Peyer's patch (tissue), 4 donors: ENCODE results near the gene NPSR1. TPM values are rescaled to one million over a fixed set of nuclear protein-coding genes. Genes with fewer than 3 reads are reported as not detected.
"Not testable (repeated sequence)": the region's sequence is repeated elsewhere in the genome, so short reads cannot be mapped to it uniquely, and the experiment has no call there.

Source experiments
- DNase-seq, 3 donors: peaks; one replicate each; pipeline ENCODE4 v3.0.0-alpha.2; 2017 to 2019
- H3K27ac ChIP-seq, 4 donors: fragments of 200-600 bp; sonication (generic); one replicate each; pipeline ENCODE4 v1.5.1; 2016 to 2019
- H3K27me3 ChIP-seq, 2 donors: fragments of 200-600 bp; sonication (generic); one replicate each; pipeline ENCODE4 v1.5.1; 2019
- H3K36me3 ChIP-seq, 3 donors: fragments of 200-600 bp; sonication (generic); one replicate each; pipeline ENCODE4 v1.5.1; 2016 to 2019
- H3K4me1 ChIP-seq, 4 donors: fragments of 200-600 bp; sonication (generic); one replicate each; pipeline ENCODE4 v1.5.1; 2016 to 2019
- H3K4me3 ChIP-seq, 4 donors: fragments of 200-600 bp; sonication (generic); 1 replicate in 3 of 4; 2 replicates in 1 of 4; pipeline ENCODE4 v1.5.1; 2016 to 2019; ENCODE audit warnings: mild to moderate bottlenecking in 1 of 4
- H3K9me3 ChIP-seq, 4 donors: fragments of 200-600 bp; sonication (generic); one replicate each; pipeline ENCODE4 v1.5.1; 2016 to 2019; ENCODE audit warnings: mild to moderate bottlenecking in 1 of 4
- CTCF ChIP-seq, 6 experiments: fragments of 450-650 bp in 4 of 6; fragments of 200-600 bp in 2 of 6; sonication (generic) in 1 of 6; IDR thresholded peaks; one replicate each; pipeline ENCODE4 v1.5.1; 2017 to 2019; ENCODE audit warnings: antibody characterized with exemption in 6 of 6, mild to moderate bottlenecking in 3 of 6, moderate library complexity in 1 of 6
- POLR2A ChIP-seq, 2 donors: fragments of 450-650 bp; IDR thresholded peaks; one replicate each; pipeline ENCODE4 v1.5.1; 2017; ENCODE audit warnings: antibody characterized with exemption in 2 of 2, mild to moderate bottlenecking in 2 of 2, moderate library complexity in 2 of 2
- total RNA-seq, 4 donors: library from RNA; depleted of rRNA; stranded (reverse); fragments of >200 nt; gene quantifications; one replicate each; pipeline ENCODE4 v1.1.0, GENCODE V29; 2016

Gene NPSR1
- total RNA-seq, 4 donors from 2014 or later: not detected

- H3K27me3 ChIP-seq: no peaks in the 10 kb centered on the region
- H3K4me1 ChIP-seq: no peaks in the 10 kb centered on the region
- H3K4me3 ChIP-seq: no peak overlapping the region
- no peaks in the 10 kb centered on the region for H3K36me3 ChIP-seq
- DNase-seq: no peak
- no peak for TF ChIP-seq CTCF (IDR thresholded peaks at IDR 0.05)
- TF ChIP-seq POLR2A (IDR thresholded peaks at IDR 0.05): no peak
- H3K27ac ChIP-seq: no peak overlapping the region
- no peaks in the 10 kb centered on the region for H3K9me3 ChIP-seq
These were observed 217.5 kb downstream of the NPSR1 start for GRCh38 chr7:34875481-34875880.

- not testable (repeated sequence) for H3K36me3 ChIP-seq, H3K4me1 ChIP-seq, H3K27me3 ChIP-seq, H3K9me3 ChIP-seq, DNase-seq, H3K4me3 ChIP-seq, H3K27ac ChIP-seq
These were observed 221.1 kb downstream of the NPSR1 start for GRCh38 chr7:34878944-34879735.

DNA sequence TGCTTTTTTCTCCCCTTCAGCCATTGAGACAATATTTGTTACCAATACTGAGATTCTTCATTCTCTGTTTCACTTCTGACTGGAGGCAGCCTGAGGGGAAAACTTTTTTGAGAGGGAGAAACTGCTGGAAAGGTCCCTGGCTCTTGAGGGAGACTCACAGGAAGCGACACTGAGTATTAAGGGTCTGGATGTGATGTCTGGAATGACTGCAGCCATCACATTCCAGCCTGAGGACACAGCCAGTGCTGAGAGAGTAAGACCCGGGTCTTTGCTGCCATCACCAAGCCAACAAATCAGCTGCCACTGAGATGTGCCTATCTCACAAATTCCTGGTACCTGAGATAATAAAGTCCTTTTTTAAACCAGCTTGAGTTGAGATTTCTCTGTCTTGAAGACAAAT, 221.9 kb downstream of the NPSR1 start:
- no peaks in the 10 kb centered on the region for H3K27me3 ChIP-seq
- TF ChIP-seq CTCF (IDR thresholded peaks at IDR 0.05): no peak
- TF ChIP-seq POLR2A (IDR thresholded peaks at IDR 0.05): no peak
- H3K9me3 ChIP-seq: peaks cover 0 to 5% (median 0%) of the 10 kb centered on the region in 4 donors
- H3K4me1 ChIP-seq: no peaks in the 10 kb centered on the region
- no peak for DNase-seq
- H3K36me3 ChIP-seq: no peaks in the 10 kb centered on the region
- H3K27ac ChIP-seq: no peak overlapping the region
- no peak overlapping the region for H3K4me3 ChIP-seq

GRCh38 chr7:34883855-34884254, 225.8 kb downstream of the NPSR1 start:
- not testable (repeated sequence) for H3K27ac ChIP-seq, DNase-seq, H3K9me3 ChIP-seq, H3K4me1 ChIP-seq, H3K36me3 ChIP-seq, H3K27me3 ChIP-seq, H3K4me3 ChIP-seq

- Histone ChIP-seq H3K36me3 (no peaks in the 10 kb centered on the region), H3K27me3 (no peaks in the 10 kb centered on the region), H3K9me3 (peaks cover 0 to 5% (median 0%) of the 10 kb centered on the region in 4 donors), H3K27ac (no peak overlapping the region), H3K4me1 (no peaks in the 10 kb centered on the region), H3K4me3 (no peak overlapping the region)
- DNase-seq: no peak
- no peak for TF ChIP-seq POLR2A (IDR thresholded peaks at IDR 0.05)
- TF ChIP-seq CTCF (IDR thresholded peaks at IDR 0.05): no peak
These were observed 228.8 kb downstream of the NPSR1 start for GRCh38 chr7:34886856-34887255.

- H3K27ac ChIP-seq: no peak overlapping the region
- H3K27me3 ChIP-seq: no peaks in the 10 kb centered on the region
- peaks cover 0 to under 1% (median 0%) of the 10 kb centered on the region in 4 donors for H3K9me3 ChIP-seq
- no peaks in the 10 kb centered on the region for H3K36me3 ChIP-seq
- DNase-seq: no peak
- H3K4me3 ChIP-seq: no peak overlapping the region
- TF ChIP-seq CTCF (IDR thresholded peaks at IDR 0.05) (no peak), POLR2A (IDR thresholded peaks at IDR 0.05) (no peak)
- H3K4me1 ChIP-seq: no peaks in the 10 kb centered on the region
These were observed 231.9 kb downstream of the NPSR1 start for GRCh38 chr7:34889951-34890350.

GRCh38 chr7:34895202-34895601, 237.2 kb downstream of the NPSR1 start:
- no peak overlapping the region for H3K27ac ChIP-seq
- no peak overlapping the region for H3K4me3 ChIP-seq
- no peaks in the 10 kb centered on the region for H3K36me3 ChIP-seq
- no peak for DNase-seq
- no peaks in the 10 kb centered on the region for H3K4me1 ChIP-seq
- H3K27me3 ChIP-seq: no peaks in the 10 kb centered on the region
- TF ChIP-seq POLR2A (IDR thresholded peaks at IDR 0.05): no peak
- TF ChIP-seq CTCF (IDR thresholded peaks at IDR 0.05): no peak
- peaks cover 0 to 10% (median 4%) of the 10 kb centered on the region in 4 donors for H3K9me3 ChIP-seq
